Transverse colon (tissue), 4 donors: ENCODE results near the gene TCFL5. TPM values are rescaled to one million over a fixed set of nuclear protein-coding genes. Genes with fewer than 3 reads are reported as not detected.

Experiments
- DNase-seq: peaks from one replicate; pipeline ENCODE4 v3.0.0-alpha.2; 2019
- H3K27ac ChIP-seq, 4 donors: fragments of 200-600 bp; sonication (generic); 2 replicates each; pipeline ENCODE4 v1.5.1; 2016 to 2018; ENCODE audit warnings: inconsistent platforms in 4 of 4
- H3K27me3 ChIP-seq: fragments of 200-600 bp; sonication (generic); 2 replicates; pipeline ENCODE4 v1.5.1; 2017; ENCODE audit warnings: inconsistent platforms
- H3K36me3 ChIP-seq, 4 donors: fragments of 200-600 bp; sonication (generic); 2 replicates each; pipeline ENCODE4 v1.5.1; 2017 to 2019; ENCODE audit warnings: inconsistent platforms in 4 of 4
- H3K4me1 ChIP-seq, 4 donors: fragments of 200-600 bp; sonication (generic); 2 replicates each; pipeline ENCODE4 v1.5.1; 2017 to 2020; ENCODE audit warnings: inconsistent platforms in 4 of 4
- H3K4me3 ChIP-seq, 4 donors: fragments of 200-600 bp; sonication (generic); 1 replicate in 1 of 4; 2 replicates in 3 of 4; pipeline versions ENCODE4 v1.5.1 to v1.6.1; 2017 to 2019; ENCODE audit warnings: inconsistent platforms in 4 of 4
- H3K9me3 ChIP-seq, 2 donors: fragments of 200-600 bp; sonication (generic); 2 replicates each; pipeline ENCODE4 v1.5.1; 2017 to 2019; ENCODE audit warnings: inconsistent platforms in 2 of 2
- CTCF ChIP-seq, 5 experiments: fragments of 200-600 bp in 3 of 5; fragments of 450-650 bp in 2 of 5; sonication (generic) in 3 of 5; IDR thresholded peaks; 1 replicate in 2 of 5; 2 replicates in 3 of 5; pipeline ENCODE4 v1.5.1; 2016 to 2017; ENCODE audit warnings: antibody characterized with exemption in 5 of 5, inconsistent platforms in 3 of 5, mild to moderate bottlenecking in 2 of 5, moderate library complexity in 1 of 5
- EP300 ChIP-seq: sonication (generic); formaldehyde crosslinking; IDR thresholded peaks from one replicate; pipeline ENCODE4 v1.6.1; 2017; ENCODE audit warnings: antibody characterized with exemption, low read depth
- POLR2A ChIP-seq: fragments of 450-650 bp; IDR thresholded peaks from one replicate; pipeline ENCODE4 v1.6.1; 2016; ENCODE audit warnings: antibody characterized with exemption, mild to moderate bottlenecking, moderate library complexity
- POLR2AphosphoS5 ChIP-seq, 3 donors: sonication (generic); formaldehyde crosslinking; IDR thresholded peaks; one replicate each; pipeline ENCODE4 v1.6.1; 2016; ENCODE audit warnings: antibody characterized with exemption in 3 of 3
- WGBS, 2 donors: methylation state at CpG; one replicate each; pipeline ENCODE4 v1.1.5; 2018; ENCODE audit warnings: low coverage in 1 of 2; 5-methylcytosine and 5-hydroxymethylcytosine counted together
- in situ Hi-C, 4 donors: fragments of 200-750 bp; cut with MboI; loops; one replicate each; pipeline versions ENCODE4 v1.15.0 to v1.15.1; 2017; ENCODE audit warnings: low sequenced_read_pairs in 3 of 4, low pct_ligation_motif_present in 1 of 4, low pct_unique_long_range_greater_than_20kb in 1 of 4
- intact Hi-C: fragments of 100-400 bp; cut with DNase I; formaldehyde crosslinking; loops from one replicate; pipeline ENCODE4 v1.15.1; 2023; ENCODE audit warnings: low total_unique reads
- total RNA-seq, 4 donors: library from RNA; depleted of rRNA; stranded (reverse); fragments of >200 nt; gene quantifications; one replicate each; pipeline ENCODE4 v1.1.0, GENCODE V29; 2016

The TCFL5 gene
- total RNA-seq, 4 donors from 2014 or later = 5.2 to 19.9 (median 5.9) TPM

- H3K27ac ChIP-seq = peak overlapping the region in 2 of 4 donors; percentile 80 to 83
- no peaks in the 10 kb centered on the region for H3K9me3 ChIP-seq
- in situ Hi-C loops = no loop called here
- H3K4me1 ChIP-seq = peaks cover 20 to 30% (median 26%) of the 10 kb centered on the region in 4 donors
- peaks cover 1% of the 10 kb centered on the region for H3K27me3 ChIP-seq
- TF ChIP-seq EP300 (no peak), CTCF (IDR thresholded peaks at IDR 0.05) (peak in 2 of 5 experiments; percentile 29 to 34)
- H3K4me3 ChIP-seq = no peak overlapping the region
- DNase-seq = no peak
- no peaks in the 10 kb centered on the region for H3K36me3 ChIP-seq
- 85% methylated on average over 19 of the region's 22 CpGs; no CpG with 5 or more reads in 1 of the 2 donors for WGBS, 2 donors
- intact Hi-C loops = no loop called here
Observed at GRCh38 chr20:62830821-62831220, 30.8 kb downstream of the TCFL5 start.

GRCh38 chr20:62830251-62830650, 31.4 kb downstream of the TCFL5 start:
- WGBS, 2 donors = 91% methylated on average over 14 of the region's 14 CpGs; no CpG with 5 or more reads in 1 of the 2 donors
- TF ChIP-seq CTCF (IDR thresholded peaks at IDR 0.05) (no peak), POLR2A (no peak), EP300 (no peak), POLR2AphosphoS5 (IDR thresholded peaks at IDR 0.05) (no peak)
- intact Hi-C loops = no loop called here

GRCh38 chr20:62829231-62830230, 32.1 kb downstream of the TCFL5 start:
- in situ Hi-C loops = no loop called here
- H3K27me3 ChIP-seq = no peaks in the 10 kb centered on the region

More at GRCh38 chr20:62830251-62830650, 31.4 kb downstream of the TCFL5 start:
- Histone ChIP-seq H3K27me3 (no peaks in the 10 kb centered on the region), H3K27ac (no peak overlapping the region), H3K4me1 (peaks cover 20 to 31% (median 26%) of the 10 kb centered on the region in 4 donors), H3K9me3 (no peaks in the 10 kb centered on the region), H3K36me3 (no peaks in the 10 kb centered on the region), H3K4me3 (no peak overlapping the region)
- in situ Hi-C loops = no loop called here
- no peak for DNase-seq

More at GRCh38 chr20:62829231-62830230, 32.1 kb downstream of the TCFL5 start:
- intact Hi-C loops = no loop called here
- no peaks in the 10 kb centered on the region for H3K36me3 ChIP-seq
- no peak overlapping the region for H3K27ac ChIP-seq
- DNase-seq = no peak
- 94% methylated on average over 28 of the region's 32 CpGs; no CpG with 5 or more reads in 1 of the 2 donors for WGBS, 2 donors
- TF ChIP-seq POLR2AphosphoS5 (IDR thresholded peaks at IDR 0.05) (no peak), EP300 (no peak), POLR2A (no peak), CTCF (IDR thresholded peaks at IDR 0.05) (no peak)
- H3K9me3 ChIP-seq = no peaks in the 10 kb centered on the region
- H3K4me3 ChIP-seq = no peak overlapping the region
- H3K4me1 ChIP-seq = peaks cover 22 to 37% (median 32%) of the 10 kb centered on the region in 4 donors
